Vein endothelial cell (primary cell): ENCODE measurements around the gene NXT1. TPM values are rescaled to one million over a fixed set of nuclear protein-coding genes. Genes with fewer than 3 reads are reported as not detected.

Experiments
- small RNA-seq: library from RNA; depleted of rRNA; stranded (forward); fragments of <200 nt; gene quantifications from one replicate; pipeline ENCODE3, GENCODE V24; 2012
- total RNA-seq: library from RNA; depleted of rRNA; stranded (reverse); fragments of >200 nt; gene quantifications from 2 replicates; pipeline ENCODE4 v1.2.3, GENCODE V29; 2012

NXT1 gene
- 29.1 and 33.1 TPM in 2 replicates for total RNA-seq

GRCh38 chr20:23350196-23350903 lies at the start of gene NXT1:
Gene NXT1, plus strand, starts transcription at chr20:23350791. Its CDS starts 3,251 bp downstream, at chr20:23354042.

GRCh38 chr20:23361476-23362391 lies 11.1 kb downstream of the NXT1 start, which contains the start of gene GZF1:
Gene GZF1, plus strand, starts transcription at chr20:23362182. Its CDS starts 2,202 bp downstream, at chr20:23364384.

Small RNA genes lying within 50 kb of the gene (small RNA-seq; reads per million reads assigned to genes)
- not detected for gene RNA5SP479

Other genes starting within 250 kb of the NXT1 start
- gene GZF1, start 11.4 kb downstream of the NXT1 start, total RNA-seq, result 10.9 and 12.4 TPM in 2 replicates
- gene NAPB, start 70.7 kb downstream of the NXT1 start, total RNA-seq, result 6.5 and 8.1 TPM in 2 replicates
- gene CSTL1, start 88.9 kb downstream of the NXT1 start, total RNA-seq, result not detected in 2 replicates
- gene CST11, start 102.1 kb downstream of the NXT1 start, total RNA-seq, result not detected in 2 replicates
- gene CST8, start 140.3 kb downstream of the NXT1 start, total RNA-seq, result not detected in 2 replicates
- not detected in 2 replicates for gene CST9L, start 217.7 kb downstream of the NXT1 start, total RNA-seq